Urinary bladder (tissue), 4 donors: ENCODE measurements around the gene PTPRCAP. TPM values are rescaled to one million over a fixed set of nuclear protein-coding genes. Genes with fewer than 3 reads are reported as not detected.

Experiments
- DNase-seq: peaks from one replicate; pipeline ENCODE4 v3.0.0-alpha.2; 2015; ENCODE audit errors: extremely low spot score
- H3K27ac ChIP-seq: one replicate; pipeline ENCODE4 v1.5.1; 2013; ENCODE audit warnings: low read depth, mild to moderate bottlenecking, moderate library complexity
- H3K36me3 ChIP-seq: one replicate; pipeline ENCODE4 v1.6.1; 2013; ENCODE audit warnings: mild to moderate bottlenecking, moderate library complexity; ENCODE audit not compliant: insufficient read depth
- H3K4me1 ChIP-seq: one replicate; pipeline ENCODE4 v1.6.1; 2013; ENCODE audit warnings: mild to moderate bottlenecking, moderate library complexity; ENCODE audit not compliant: insufficient read depth
- H3K4me3 ChIP-seq: one replicate; pipeline ENCODE4 v1.5.1; 2013; ENCODE audit warnings: low read depth, low read length
- WGBS: extraction: QIAGEN DNeasy Blood & Tissue Kit; methylation state at CpG from one replicate; pipeline ENCODE4 v1.1.7; 2013; 5-methylcytosine and 5-hydroxymethylcytosine counted together
- polyA plus RNA-seq: library from polyadenylated mRNA; stranded (reverse); fragments of 200-250 nt; gene quantifications from one replicate; pipeline ENCODE4 v1.2.3, GENCODE V29; 2013
- small RNA-seq: library from RNA; depleted of rRNA; stranded (forward); fragments of <200 nt; gene quantifications from one replicate; pipeline ENCODE3, GENCODE V24; 2014
- total RNA-seq: library from RNA; depleted of rRNA; stranded (reverse); fragments of >200 nt; gene quantifications from one replicate; pipeline ENCODE4 v1.2.3, GENCODE V29; 2014
- donor health status: healthy with polysubstance abuse.
- donor health status: healthy.

Gene PTPRCAP
- total and polyA plus RNA-seq, 2 donors = 1.2 to 5.2 TPM

DNA sequence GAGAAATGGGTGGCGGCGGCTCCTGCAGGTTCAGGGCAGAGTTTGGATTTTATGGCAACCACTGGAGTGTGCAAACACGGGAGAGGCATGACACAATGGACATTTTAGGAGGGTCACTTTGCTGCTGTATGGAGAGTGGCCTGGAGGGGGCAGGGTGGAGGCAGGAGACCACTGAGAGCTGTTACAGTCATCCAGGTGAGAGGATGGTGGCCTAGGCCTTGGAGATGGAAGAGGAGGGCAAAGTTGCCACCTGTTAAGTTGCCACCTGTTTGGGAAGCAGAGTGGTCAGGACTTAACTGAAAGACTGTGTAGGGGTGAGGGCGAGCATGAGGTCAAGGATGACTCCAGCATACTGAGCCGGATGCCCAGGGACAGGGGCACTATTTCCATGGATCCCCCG lies 48.0 kb downstream of the PTPRCAP start:
- Histone ChIP-seq H3K4me1 (peaks cover 2% of the 10 kb centered on the region), H3K27ac (no peak overlapping the region), H3K4me3 (no peak overlapping the region), H3K36me3 (no peaks in the 10 kb centered on the region)
- WGBS = 66% methylated on average over 6 of the region's 6 CpGs
- DNase-seq = no peak

DNA sequence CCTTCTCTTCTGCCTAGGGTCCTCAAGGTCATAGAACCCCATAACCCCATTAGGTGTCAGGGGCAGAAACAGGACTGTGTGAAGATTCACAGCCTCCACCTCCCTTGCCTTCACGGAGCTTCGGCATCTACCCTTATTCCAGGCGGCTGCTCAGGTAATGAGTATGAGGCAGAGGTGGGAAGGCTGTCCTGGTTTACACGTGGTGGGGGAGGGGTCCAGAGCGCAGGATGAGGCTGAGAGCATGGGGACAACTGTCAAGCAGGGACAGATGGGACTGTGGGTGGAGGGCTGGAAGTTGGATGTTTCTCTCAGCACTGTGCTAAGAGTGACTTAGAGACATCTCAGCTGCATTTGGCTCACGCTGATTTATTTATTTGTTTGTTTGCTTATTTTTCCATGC lies 50.0 kb downstream of the PTPRCAP start:
- DNase-seq = no peak
- H3K4me1 ChIP-seq = peaks cover 2% of the 10 kb centered on the region
- no peak overlapping the region for H3K27ac ChIP-seq
- H3K36me3 ChIP-seq = no peaks in the 10 kb centered on the region
- no peak overlapping the region for H3K4me3 ChIP-seq
- WGBS = 45% methylated on average over 6 of the region's 6 CpGs

DNA sequence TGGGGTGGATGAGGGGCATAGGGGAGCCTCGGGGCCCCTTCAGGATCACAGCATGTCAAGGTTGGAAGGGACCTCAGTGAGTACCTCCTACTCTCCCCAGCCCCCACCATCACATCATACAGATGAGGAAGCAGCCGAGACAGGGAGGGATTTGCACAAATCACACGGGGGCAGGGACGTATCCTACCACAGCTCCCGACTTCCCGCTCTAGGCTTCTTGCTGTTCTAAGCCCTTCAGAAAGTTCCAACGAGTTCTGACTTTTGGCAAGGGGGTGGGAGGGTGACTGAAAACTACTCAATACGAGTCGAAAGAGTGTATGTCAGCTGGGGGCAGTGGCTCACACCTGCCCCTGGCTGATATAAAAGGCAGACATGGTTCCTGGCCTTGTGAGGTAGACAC lies 50.4 kb downstream of the PTPRCAP start:
- Histone ChIP-seq H3K4me1 (peaks cover 2% of the 10 kb centered on the region), H3K36me3 (no peaks in the 10 kb centered on the region), H3K4me3 (no peak overlapping the region), H3K27ac (no peak overlapping the region)
- WGBS = 24% methylated on average over 9 of the region's 9 CpGs
- no peak for DNase-seq

Small RNAs within 50 kb of the gene (small RNA-seq; reads per million reads assigned to genes)
- gene RNU6-1238P = not detected

Other genes with a start within 250 kb of the PTPRCAP start
- 21.1 TPM for gene GRK2, start 171.2 kb downstream of the PTPRCAP start, total RNA-seq
- 66.3 TPM for gene GRK2, start 171.2 kb downstream of the PTPRCAP start, polyA plus RNA-seq
- gene ANKRD13D, start 148.4 kb downstream of the PTPRCAP start, total RNA-seq = 25.2 TPM
- 44.0 TPM for gene ANKRD13D, start 148.4 kb downstream of the PTPRCAP start, polyA plus RNA-seq
- 23.6 TPM for gene SSH3, start 134.2 kb downstream of the PTPRCAP start, total RNA-seq
- 52.7 TPM for gene SSH3, start 134.2 kb downstream of the PTPRCAP start, polyA plus RNA-seq
- gene POLD4, start 84.1 kb downstream of the PTPRCAP start, total RNA-seq = 8.8 TPM
- 157 TPM for gene POLD4, start 84.1 kb downstream of the PTPRCAP start, polyA plus RNA-seq
- gene CLCF1, start 64.1 kb downstream of the PTPRCAP start, total RNA-seq = 2.7 TPM
- 9.2 TPM for gene CLCF1, start 64.1 kb downstream of the PTPRCAP start, polyA plus RNA-seq
- 7.5 TPM for gene RAD9A, start 45.7 kb downstream of the PTPRCAP start, total RNA-seq
- gene RAD9A, start 45.7 kb downstream of the PTPRCAP start, polyA plus RNA-seq = 16.9 TPM
- gene PPP1CA, start 35.8 kb downstream of the PTPRCAP start, total RNA-seq = 70.6 TPM
- 85.9 TPM for gene PPP1CA, start 35.8 kb downstream of the PTPRCAP start, polyA plus RNA-seq
- 0.42 TPM for gene TBC1D10C, start 33.6 kb downstream of the PTPRCAP start, total RNA-seq
- gene TBC1D10C, start 33.6 kb downstream of the PTPRCAP start, polyA plus RNA-seq = 2.6 TPM
- gene CARNS1, start 22.0 kb downstream of the PTPRCAP start, total RNA-seq = 0.63 TPM
- 0.76 TPM for gene CARNS1, start 22.0 kb downstream of the PTPRCAP start, polyA plus RNA-seq
- 19.8 TPM for gene RPS6KB2, start 9.2 kb downstream of the PTPRCAP start, total RNA-seq
- gene RPS6KB2, start 9.2 kb downstream of the PTPRCAP start, polyA plus RNA-seq = 41.2 TPM
- 31.0 TPM for gene CORO1B, start 5.8 kb upstream of the PTPRCAP start, total RNA-seq
- gene CORO1B, start 5.8 kb upstream of the PTPRCAP start, polyA plus RNA-seq = 99.3 TPM
- gene GPR152, start 15.0 kb upstream of the PTPRCAP start, total RNA-seq = not detected
- not detected for gene GPR152, start 15.0 kb upstream of the PTPRCAP start, polyA plus RNA-seq
- gene CABP4, start 17.7 kb upstream of the PTPRCAP start, total RNA-seq = 0.26 TPM
- gene CABP4, start 17.7 kb upstream of the PTPRCAP start, polyA plus RNA-seq = 0.96 TPM
- gene TMEM134, start 31.6 kb upstream of the PTPRCAP start, total RNA-seq = 20.4 TPM
- gene TMEM134, start 31.6 kb upstream of the PTPRCAP start, polyA plus RNA-seq = 80.2 TPM
- gene AIP, start 45.3 kb upstream of the PTPRCAP start, total RNA-seq = 42.9 TPM
- 135 TPM for gene AIP, start 45.3 kb upstream of the PTPRCAP start, polyA plus RNA-seq
- gene PITPNM1, start 67.7 kb upstream of the PTPRCAP start, total RNA-seq = 12.6 TPM
- gene PITPNM1, start 67.7 kb upstream of the PTPRCAP start, polyA plus RNA-seq = 18.5 TPM
- gene CDK2AP2, start 70.5 kb upstream of the PTPRCAP start, total RNA-seq = 5.9 TPM
- gene CDK2AP2, start 70.5 kb upstream of the PTPRCAP start, polyA plus RNA-seq = 75.8 TPM
- not detected for gene CABP2, start 85.8 kb upstream of the PTPRCAP start, total RNA-seq
- not detected for gene CABP2, start 85.8 kb upstream of the PTPRCAP start, polyA plus RNA-seq
- 299 TPM for gene GSTP1, start 146.1 kb upstream of the PTPRCAP start, total RNA-seq
- gene GSTP1, start 146.1 kb upstream of the PTPRCAP start, polyA plus RNA-seq = 679 TPM
- gene NDUFV1, start 169.3 kb upstream of the PTPRCAP start, total RNA-seq = 103 TPM
- gene NDUFV1, start 169.3 kb upstream of the PTPRCAP start, polyA plus RNA-seq = 161 TPM
- gene NUDT8, start 192.3 kb upstream of the PTPRCAP start, total RNA-seq = 3.0 TPM
- gene NUDT8, start 192.3 kb upstream of the PTPRCAP start, polyA plus RNA-seq = 5.8 TPM
- not detected for gene TBX10, start 202.1 kb upstream of the PTPRCAP start, total RNA-seq
- not detected for gene TBX10, start 202.1 kb upstream of the PTPRCAP start, polyA plus RNA-seq
- not detected for gene ACY3, start 213.0 kb upstream of the PTPRCAP start, total RNA-seq
- not detected for gene ACY3, start 213.0 kb upstream of the PTPRCAP start, polyA plus RNA-seq
- 2.6 TPM for gene ALDH3B2, start 236.9 kb upstream of the PTPRCAP start, total RNA-seq
- 1.7 TPM for gene ALDH3B2, start 236.9 kb upstream of the PTPRCAP start, polyA plus RNA-seq